ENCODE data around the gene WIPF2.

WIPF2 gene

DNA sequence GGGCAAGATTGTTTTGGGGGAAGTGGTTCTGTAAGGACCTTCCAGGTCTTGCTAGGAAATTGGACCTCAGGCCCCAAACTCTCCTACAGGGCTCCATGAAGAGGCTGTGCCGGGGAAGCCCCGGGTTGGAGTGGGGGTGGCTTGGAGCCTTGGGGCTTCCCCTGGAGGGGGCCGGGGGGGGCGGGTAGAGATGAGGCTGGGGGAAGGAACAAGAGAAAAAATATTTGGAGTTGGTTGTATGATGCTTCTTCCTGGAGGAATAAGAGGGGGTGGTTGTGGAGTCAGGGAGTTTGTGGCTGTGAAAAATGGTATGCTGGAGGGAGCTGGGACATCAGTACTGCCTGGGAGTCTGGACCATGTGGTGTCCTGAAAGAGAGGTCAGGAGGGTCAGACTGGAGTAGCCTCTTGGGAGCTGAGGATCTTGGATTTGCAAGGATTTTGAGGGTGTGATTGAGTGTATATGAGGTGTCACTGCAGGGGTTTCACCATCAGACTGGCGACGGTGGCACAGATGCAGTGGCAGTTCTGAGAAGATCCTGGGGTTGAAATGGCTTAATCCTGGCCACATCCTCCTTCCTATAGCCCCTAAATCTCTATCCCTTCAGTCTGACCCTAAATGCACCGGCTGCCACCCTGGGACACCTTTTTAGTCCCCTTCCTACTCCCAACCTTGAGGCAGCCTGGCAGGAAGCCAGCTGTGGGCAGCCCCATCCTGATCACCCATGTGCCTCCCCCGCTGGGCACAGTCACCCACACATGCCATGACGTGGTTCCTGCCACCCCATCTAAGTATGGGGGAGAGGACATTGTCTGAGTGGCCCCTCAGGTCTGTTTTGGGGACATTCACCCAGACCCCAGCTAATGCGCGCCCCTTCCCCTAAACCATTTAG is 100.8 kb downstream of the WIPF2 start:
- Histone ChIP-seq H3K9ac (ENCODE audit: insufficient read length) (peak overlapping the region; percentile 55), H3K4me3 (peak overlapping the region; percentile 96)
- no peak for DNase-seq (ENCODE audit: low read depth, low spot score)

DNA sequence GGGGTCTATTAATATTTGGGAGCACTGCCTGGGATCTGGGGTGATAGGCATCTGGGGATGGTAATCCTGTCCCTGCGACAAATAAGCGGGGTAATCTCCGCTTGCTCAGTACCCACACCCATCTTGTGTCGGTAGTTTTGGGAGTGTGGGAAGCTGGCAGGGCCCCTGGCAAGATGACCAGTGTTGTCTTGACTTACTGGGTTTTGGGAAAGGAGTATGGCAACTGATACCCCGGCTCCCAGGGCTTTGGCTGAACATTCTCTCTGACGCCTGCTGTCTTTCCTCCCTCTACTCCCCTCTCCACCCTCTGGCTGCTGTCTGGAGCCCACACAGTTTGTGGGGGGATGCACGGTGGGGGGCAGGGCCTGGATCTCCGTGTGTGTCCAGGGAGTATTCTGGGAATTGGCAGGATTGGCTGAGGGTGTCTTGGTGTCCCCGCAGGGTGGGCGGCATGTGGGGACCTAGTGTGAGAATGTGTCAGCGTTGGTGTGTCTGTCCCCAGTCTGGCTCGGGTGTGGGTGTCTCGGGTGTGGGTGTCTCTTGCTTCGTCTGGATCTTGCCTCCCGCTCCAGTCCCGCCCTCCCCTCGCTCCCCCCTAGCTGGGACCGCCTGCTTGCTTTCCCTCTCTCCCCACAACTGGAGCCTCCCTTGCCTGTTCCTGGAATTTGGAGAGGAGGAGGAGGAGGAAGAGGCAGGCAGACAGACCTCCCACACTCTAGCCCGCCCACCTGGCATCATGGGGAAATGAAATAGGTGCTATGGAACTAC is 101.8 kb downstream of the WIPF2 start:
- Histone ChIP-seq H3K9me3 (ENCODE audit: low read depth, low read length) (no peaks in the 10 kb centered on the region), H3K36me3 (ENCODE audit: insufficient read depth, low read length) (no peaks in the 10 kb centered on the region), H3K27ac (peak overlapping the region; percentile 62; the same call in 1 of the 2 replicates), H3K9ac (ENCODE audit: insufficient read length) (peak overlapping the region; percentile 2), H3K4me3 (peak overlapping the region; percentile 96)
- TF ChIP-seq EZH2 (IDR thresholded peaks at IDR 0.05) (no peak), POLR2AphosphoS5 (IDR thresholded peaks at IDR 0.05; ENCODE audit: borderline replicate concordance, low read depth, low read length) (no peak), FOXP2 (optimal IDR thresholded peaks at IDR 0.05; ENCODE audit: control extremely low read depth, extremely low read length, insufficient read depth) (no peak)
- DNase-seq (ENCODE audit: low read depth, low spot score): no peak

More for the DNA sequence above, 100.8 kb downstream of the WIPF2 start:
- no peaks in the 10 kb centered on the region for H3K36me3 ChIP-seq (ENCODE audit: insufficient read depth, low read length)
- no peaks in the 10 kb centered on the region for H3K9me3 ChIP-seq (ENCODE audit: low read depth, low read length)
- peak overlapping the region; percentile 19; the same call in 1 of the 2 replicates for H3K27ac ChIP-seq
- TF ChIP-seq POLR2AphosphoS5 (IDR thresholded peaks at IDR 0.05; ENCODE audit: borderline replicate concordance, low read depth, low read length) (no peak), EZH2 (IDR thresholded peaks at IDR 0.05) (no peak), FOXP2 (optimal IDR thresholded peaks at IDR 0.05; ENCODE audit: control extremely low read depth, extremely low read length, insufficient read depth) (no peak)

DNA sequence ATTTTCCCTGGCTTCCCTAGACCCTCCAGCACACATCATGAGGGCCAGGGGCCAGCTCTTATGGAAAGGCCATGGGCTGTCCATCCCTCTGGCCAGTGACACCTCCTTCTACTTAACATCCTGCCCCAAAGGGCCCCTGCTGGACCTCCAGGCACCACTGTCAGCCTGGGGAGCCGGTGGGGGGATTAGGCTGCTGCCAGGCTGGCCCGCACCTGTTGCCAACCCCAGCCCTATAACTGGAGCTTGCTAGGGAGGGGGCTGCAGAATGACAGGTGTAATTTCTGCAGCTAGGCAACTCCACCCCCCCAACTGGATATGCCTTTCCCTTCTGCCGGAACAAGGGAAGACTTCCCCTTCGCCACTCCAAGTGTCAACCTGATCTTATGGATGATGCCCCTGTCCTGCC is 102.4 kb downstream of the WIPF2 start:
- Histone ChIP-seq H3K36me3 (ENCODE audit: insufficient read depth, low read length) (no peaks in the 10 kb centered on the region), H3K27ac (peak overlapping the region; percentile 62; the same call in 1 of the 2 replicates), H3K9me3 (ENCODE audit: low read depth, low read length) (no peaks in the 10 kb centered on the region), H3K4me3 (peak overlapping the region; percentile 96), H3K9ac (ENCODE audit: insufficient read length) (no peak overlapping the region)
- DNase-seq (ENCODE audit: low read depth, low spot score): no peak
- TF ChIP-seq POLR2AphosphoS5 (IDR thresholded peaks at IDR 0.05; ENCODE audit: borderline replicate concordance, low read depth, low read length) (no peak), EZH2 (IDR thresholded peaks at IDR 0.05) (no peak), FOXP2 (optimal IDR thresholded peaks at IDR 0.05; ENCODE audit: control extremely low read depth, extremely low read length, insufficient read depth) (no peak)

DNA sequence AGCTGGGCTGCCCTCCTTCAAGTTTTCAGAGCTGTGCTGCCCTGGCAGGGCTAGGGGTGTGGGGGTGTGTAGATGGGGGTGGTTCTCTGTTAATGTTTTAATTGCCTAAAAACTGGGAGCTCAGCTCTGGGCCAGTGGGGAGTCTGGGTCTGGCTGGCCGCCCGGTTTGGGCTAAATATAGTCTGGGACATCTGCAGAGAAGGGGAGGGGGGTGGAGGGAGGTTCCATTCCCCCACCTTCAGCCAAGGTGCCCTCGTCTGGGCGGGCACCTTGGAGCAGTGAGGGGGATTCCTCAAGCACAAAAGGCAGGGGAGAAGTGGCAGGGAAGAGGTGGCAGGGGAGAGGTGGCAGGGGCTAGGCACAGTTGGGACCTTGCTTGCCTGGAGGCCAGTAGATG is 102.9 kb downstream of the WIPF2 start:
- no peak overlapping the region for H3K9ac ChIP-seq (ENCODE audit: insufficient read length)
- H3K9me3 ChIP-seq (ENCODE audit: low read depth, low read length): no peaks in the 10 kb centered on the region
- peak overlapping the region; percentile 96 for H3K4me3 ChIP-seq
- H3K27ac ChIP-seq: peak overlapping the region; percentile 78; the same call in 1 of the 2 replicates
- no peak for TF ChIP-seq FOXP2 (optimal IDR thresholded peaks at IDR 0.05; ENCODE audit: control extremely low read depth, extremely low read length, insufficient read depth)
- TF ChIP-seq POLR2AphosphoS5 (IDR thresholded peaks at IDR 0.05; ENCODE audit: borderline replicate concordance, low read depth, low read length): no peak; the same call in 1 of the 2 replicates
- no peak for TF ChIP-seq EZH2 (IDR thresholded peaks at IDR 0.05)
- DNase-seq (ENCODE audit: low read depth, low spot score): no peak
- H3K36me3 ChIP-seq (ENCODE audit: insufficient read depth, low read length): no peaks in the 10 kb centered on the region

DNA sequence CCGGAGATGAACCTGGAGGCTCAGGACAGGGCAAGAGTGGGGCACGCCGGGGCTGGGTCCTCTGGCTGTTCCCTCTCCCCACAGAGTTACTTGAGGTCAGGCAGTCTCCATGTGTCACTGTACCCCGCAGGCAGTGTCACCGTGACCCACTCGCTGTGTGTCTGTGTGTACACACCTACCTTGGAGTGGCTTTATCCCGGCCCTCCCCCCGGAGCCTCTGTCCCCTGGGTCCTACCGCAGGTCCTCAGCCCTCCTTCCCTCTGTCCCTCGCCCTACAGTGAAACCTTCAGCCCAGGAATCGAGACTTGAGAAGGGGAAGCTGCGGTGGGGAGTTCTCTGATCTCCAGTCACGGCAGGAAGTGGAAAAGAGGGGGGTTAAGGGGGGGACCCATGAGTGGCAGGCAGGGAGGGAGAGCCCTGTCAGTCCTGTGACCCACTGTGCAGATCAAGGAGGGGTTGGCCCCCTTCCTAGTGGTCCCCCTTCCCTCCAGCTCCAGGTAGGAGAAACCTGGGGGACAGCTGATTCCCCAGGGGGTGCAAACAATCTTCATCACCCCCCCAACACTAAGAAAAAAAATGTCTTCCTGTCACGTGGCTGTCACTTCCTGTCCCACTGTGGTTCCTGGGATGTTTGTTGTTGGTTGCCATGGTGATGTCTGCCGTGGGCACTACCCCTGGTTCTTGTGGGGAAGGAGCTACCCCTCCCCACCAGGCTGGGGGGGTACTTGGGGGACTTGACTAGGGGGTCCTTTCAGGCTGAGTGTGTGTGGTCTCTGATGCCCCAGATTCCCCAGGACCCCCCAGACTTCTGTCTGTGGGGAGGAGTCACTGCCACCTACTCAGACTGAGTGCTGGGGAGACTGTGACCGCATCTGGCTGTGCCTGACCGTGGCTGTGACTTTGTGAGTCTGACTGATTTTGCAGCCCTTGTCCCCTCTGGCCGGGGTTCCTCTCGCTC is 103.5 kb downstream of the WIPF2 start:
- peak overlapping the region; percentile 96 for H3K4me3 ChIP-seq
- no peaks in the 10 kb centered on the region; the same call in 1 of the 2 replicates for H3K36me3 ChIP-seq (ENCODE audit: insufficient read depth, low read length)
- H3K9me3 ChIP-seq (ENCODE audit: low read depth, low read length): no peaks in the 10 kb centered on the region
- peak overlapping the region; percentile 14 for H3K9ac ChIP-seq (ENCODE audit: insufficient read length)
- TF ChIP-seq EZH2 (IDR thresholded peaks at IDR 0.05) (no peak), FOXP2 (optimal IDR thresholded peaks at IDR 0.05; ENCODE audit: control extremely low read depth, extremely low read length, insufficient read depth) (no peak), POLR2AphosphoS5 (IDR thresholded peaks at IDR 0.05; ENCODE audit: borderline replicate concordance, low read depth, low read length) (0 out of 2 replicates have a peak, but pooled peaks have one; percentile 23)
- peak; percentile 72 for DNase-seq (ENCODE audit: low read depth, low spot score)
- peak overlapping the region; percentile 78 for H3K27ac ChIP-seq

DNA sequence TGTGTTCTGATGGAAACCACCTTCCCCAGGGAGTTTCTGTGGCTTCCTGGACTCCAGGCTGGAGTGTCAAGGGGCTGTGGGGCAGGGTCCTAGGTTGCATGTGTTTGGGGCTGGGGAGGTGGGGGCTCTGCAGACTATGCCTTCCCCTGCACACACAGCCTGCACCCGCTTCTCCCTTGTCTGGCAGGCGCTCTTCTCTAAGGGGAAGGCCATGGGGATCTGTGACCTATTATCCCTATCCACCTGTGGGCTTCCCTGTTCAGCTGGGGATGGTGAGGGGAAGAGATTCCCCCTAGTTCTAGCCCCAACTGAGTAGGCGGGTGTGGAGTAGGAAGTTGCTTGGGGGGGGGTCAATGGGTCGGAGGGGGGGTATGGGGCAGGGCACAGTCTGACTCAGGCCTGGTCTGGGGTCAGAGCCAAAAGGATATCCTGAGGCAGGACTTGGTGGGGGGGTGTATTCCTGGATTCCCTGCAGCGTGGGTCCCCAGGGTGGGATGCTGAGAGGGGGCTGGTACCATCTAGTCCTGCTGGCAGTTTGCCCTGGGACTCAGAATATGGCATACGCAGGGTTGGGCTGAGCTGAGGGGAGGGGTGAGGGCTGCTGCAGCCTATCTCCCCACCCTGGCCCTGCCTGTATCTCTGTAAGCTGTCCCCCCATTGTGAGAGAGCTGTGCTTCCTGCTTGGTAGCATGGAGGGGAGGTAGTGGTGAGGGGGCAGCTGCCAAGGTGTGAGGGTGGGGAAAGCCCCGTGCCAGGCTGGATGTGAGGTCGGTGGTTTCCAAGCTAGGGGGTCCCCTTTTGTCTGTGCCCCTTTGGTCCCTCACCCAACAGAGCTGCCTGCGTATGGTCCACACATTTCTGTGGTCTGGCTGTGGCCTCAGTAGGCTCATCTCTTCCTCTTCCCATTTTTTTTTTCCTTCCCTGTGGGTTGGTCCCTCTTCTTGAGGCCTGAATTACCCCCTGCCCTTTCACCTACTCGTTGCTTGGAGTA is 104.6 kb downstream of the WIPF2 start:
- Histone ChIP-seq H3K27ac (peak overlapping the region; percentile 61; the same call in 1 of the 2 replicates), H3K9me3 (ENCODE audit: low read depth, low read length) (no peaks in the 10 kb centered on the region), H3K4me3 (0 out of 2 replicates have a peak overlapping the region, but pooled peaks have one; percentile 96), H3K9ac (ENCODE audit: insufficient read length) (no peak overlapping the region), H3K36me3 (ENCODE audit: insufficient read depth, low read length) (peaks cover under 1% of the 10 kb centered on the region; the same call in 1 of the 2 replicates)
- TF ChIP-seq POLR2AphosphoS5 (IDR thresholded peaks at IDR 0.05; ENCODE audit: borderline replicate concordance, low read depth, low read length): no peak
- TF ChIP-seq EZH2 (IDR thresholded peaks at IDR 0.05): no peak
- TF ChIP-seq FOXP2 (optimal IDR thresholded peaks at IDR 0.05; ENCODE audit: control extremely low read depth, extremely low read length, insufficient read depth): no peak
- no peak for DNase-seq (ENCODE audit: low read depth, low spot score)
